Caco-2 (cell line): ENCODE results near the gene CDK19. TPM values are rescaled to one million over a fixed set of nuclear protein-coding genes. Genes with fewer than 3 reads are reported as not detected.
"Not testable (repeated sequence)": the region's sequence is repeated elsewhere in the genome, so short reads cannot be mapped to it uniquely, and the experiment has no call there.

Source experiments
- BruUV-seq: library from RNA; stranded (reverse); fragments of 400-500 nt; replicated peaks from 2 replicates; lab custom pipeline; 2021; lab: Mats Ljungman, UMichigan
- CTCF ChIA-PET: fragments of 300-600 bp; sonication (Branson Sonifier 250); formaldehyde crosslinking; loops from one replicate; lab custom pipeline; 2022; ENCODE audit warnings: antibody characterized with exemption; lab: Charles Lee
- POLR2A ChIA-PET: fragments of 300-600 bp; sonication (Branson Sonifier 250); formaldehyde crosslinking; loops from one replicate; lab custom pipeline; 2022; ENCODE audit warnings: antibody characterized with exemption; lab: Charles Lee
- DNase-seq, 2 experiments: peaks; one replicate each; pipeline versions ENCODE4 v3.0.0 to v3.0.0-alpha.2; 2020 to 2022
- H3K27me3 ChIP-seq: replicated peaks from 2 replicates; pipeline ENCODE4 v1.6.0; 2011; ENCODE audit warnings: low read length; ENCODE audit not compliant: control insufficient read depth, insufficient read depth
- H3K36me3 ChIP-seq: 2 replicates; pipeline ENCODE4 v1.5.1; 2011; ENCODE audit warnings: low read length; ENCODE audit not compliant: control insufficient read depth, insufficient read depth
- H3K4me1 ChIP-seq: fragments of 250-450 bp; sonication (Bioruptor Pico); 2 replicates; pipeline ENCODE4 v1.5.1; 2020; ENCODE audit warnings: mild to moderate bottlenecking
- H3K4me3 ChIP-seq: 2 replicates; pipeline ENCODE4 v1.5.1; 2011; ENCODE audit warnings: low read depth, mild to moderate bottlenecking, control low read depth, low read length
- H3K9me3 ChIP-seq: fragments of 250-450 bp; sonication (Bioruptor Pico); 2 replicates; pipeline ENCODE4 v1.5.1; 2020; ENCODE audit warnings: mild to moderate bottlenecking, moderate library complexity
- H3K27ac Mint-ChIP-seq: one replicate; pipeline ENCODE4 v1.8.0; 2022; ENCODE audit warnings: mixed read lengths; ENCODE audit not compliant: unreplicated experiment
- H3K27me3 Mint-ChIP-seq: one replicate; pipeline ENCODE4 v1.8.0; 2022; ENCODE audit warnings: mixed read lengths; ENCODE audit not compliant: insufficient read depth, unreplicated experiment
- H3K36me3 Mint-ChIP-seq: one replicate; pipeline ENCODE4 v1.8.0; 2022; ENCODE audit warnings: mild to moderate bottlenecking, mixed read lengths; ENCODE audit not compliant: insufficient read depth, unreplicated experiment
- H3K4me1 Mint-ChIP-seq: one replicate; pipeline ENCODE4 v1.8.0; 2022; ENCODE audit warnings: low read depth, mixed read lengths; ENCODE audit not compliant: unreplicated experiment
- H3K4me3 Mint-ChIP-seq: one replicate; pipeline ENCODE4 v1.8.0; 2022; ENCODE audit warnings: mild to moderate bottlenecking, moderate library complexity, mixed read lengths; ENCODE audit not compliant: unreplicated experiment
- H3K9me3 Mint-ChIP-seq: one replicate; pipeline ENCODE4 v1.8.0; 2022; ENCODE audit warnings: mixed read lengths; ENCODE audit not compliant: unreplicated experiment
- CTCF ChIP-seq, 2 experiments: fragments of 200-600 bp in 1 of 2; IDR thresholded peaks; 1 replicate in 1 of 2; 2 replicates in 1 of 2; pipeline versions ENCODE4 v1.5.1 to v1.8.0; 2011 to 2022; ENCODE audit warnings: antibody characterized with exemption in 1 of 2, control low read depth in 1 of 2, inconsistent platforms in 1 of 2, low read depth in 1 of 2, low read length in 1 of 2, mild to moderate bottlenecking in 1 of 2, moderate library complexity in 1 of 2; ENCODE audit not compliant: insufficient read depth in 1 of 2, severe bottlenecking in 1 of 2, unreplicated experiment in 1 of 2
- intact Hi-C: fragments of 100-400 bp; cut with micrococcal nuclease; formaldehyde crosslinking; loops from one replicate; pipeline ENCODE4 v1.10.0; 2022; ENCODE audit not compliant: unreplicated experiment
- total RNA-seq: library from RNA; stranded (reverse); gene quantifications from 2 replicates; pipeline ENCODE4 v1.2.3, GENCODE V29; 2022

The CDK19 gene
- total RNA-seq, 1 experiment from 2014 or later: 24.6 TPM

GRCh38 chr6:110723017-110723416, 92.3 kb downstream of the CDK19 start:
- intact Hi-C loops: no loop called here
- H3K9me3 ChIP-seq: no peaks in the 10 kb centered on the region
- Mint-ChIP-seq H3K9me3 (no peaks in the 10 kb centered on the region), H3K4me1 (peaks cover 7% of the 10 kb centered on the region), H3K27ac (no peak overlapping the region), H3K4me3 (no peak overlapping the region), H3K27me3 (no peaks in the 10 kb centered on the region), H3K36me3 (no peaks in the 10 kb centered on the region)
- ChIA-PET POLR2A (no interaction called here), CTCF (no interaction called here)
- no peak overlapping the region for H3K4me3 ChIP-seq
- H3K4me1 ChIP-seq: no peaks in the 10 kb centered on the region
- no peaks in the 10 kb centered on the region for H3K27me3 ChIP-seq
- TF ChIP-seq CTCF (IDR thresholded peaks at IDR 0.05; ENCODE audit: insufficient read depth in 1 of 2, low read depth in 1 of 2, low read length in 1 of 2, severe bottlenecking in 1 of 2, unreplicated experiment in 1 of 2): no peak
- BruUV-seq: no TSS peak
- DNase-seq: no peak
- H3K36me3 ChIP-seq: no peaks in the 10 kb centered on the region

DNA sequence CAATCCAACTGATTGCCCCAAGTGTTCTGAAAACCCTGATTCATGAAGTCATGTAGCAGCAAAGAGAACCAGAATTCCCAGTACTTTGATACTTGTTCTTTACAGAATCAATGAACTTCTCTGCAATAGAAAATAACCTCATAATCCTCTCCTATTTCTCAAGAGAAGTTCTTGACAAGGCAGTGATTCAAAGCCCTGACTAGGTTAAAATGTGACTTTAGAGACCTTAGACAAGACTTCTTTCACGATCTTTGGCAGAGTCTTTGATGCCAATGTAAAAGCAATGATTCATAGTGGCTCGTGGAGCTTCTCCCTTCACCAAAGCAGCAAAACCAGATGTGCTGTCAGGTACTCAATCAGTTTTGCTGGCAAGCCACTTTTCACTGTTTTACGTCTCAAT, 95.2 kb downstream of the CDK19 start:
- Histone ChIP-seq H3K27me3 (no peaks in the 10 kb centered on the region), H3K36me3 (no peaks in the 10 kb centered on the region), H3K4me1 (no peaks in the 10 kb centered on the region), H3K4me3 (no peak overlapping the region), H3K9me3 (no peaks in the 10 kb centered on the region)
- H3K27ac Mint-ChIP-seq: no peak overlapping the region
- no peaks in the 10 kb centered on the region for H3K4me1 Mint-ChIP-seq
- no peaks in the 10 kb centered on the region for H3K36me3 Mint-ChIP-seq
- ChIA-PET POLR2A (no interaction called here), CTCF (no interaction called here)
- no peaks in the 10 kb centered on the region for H3K27me3 Mint-ChIP-seq
- DNase-seq: no peak
- no peak overlapping the region for H3K4me3 Mint-ChIP-seq
- no TSS peak for BruUV-seq
- no peaks in the 10 kb centered on the region for H3K9me3 Mint-ChIP-seq
- no peak for TF ChIP-seq CTCF (IDR thresholded peaks at IDR 0.05; ENCODE audit: insufficient read depth in 1 of 2, low read depth in 1 of 2, low read length in 1 of 2, severe bottlenecking in 1 of 2, unreplicated experiment in 1 of 2)
- intact Hi-C loops: no loop called here

DNA sequence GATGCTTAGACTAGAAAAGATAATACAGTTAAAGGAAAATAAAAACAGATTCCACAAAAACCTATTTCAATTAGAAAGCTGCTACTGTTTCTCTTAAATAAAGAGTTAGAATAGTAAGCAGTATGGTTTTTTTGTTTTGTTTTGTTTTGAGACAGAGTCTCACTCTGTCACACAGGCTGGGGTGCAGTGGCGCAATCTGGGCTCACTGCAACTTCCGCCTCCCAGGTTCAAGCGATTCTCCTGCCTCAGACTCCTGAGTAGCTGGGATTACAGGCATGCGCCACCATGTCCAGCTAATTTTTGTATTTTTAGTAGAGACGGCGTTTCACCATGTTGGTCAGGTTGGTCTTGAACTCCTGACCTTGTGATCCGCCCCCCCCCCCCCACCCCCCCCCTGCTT, 95.7 kb downstream of the CDK19 start:
- intact Hi-C loops, DNase-seq, H3K9me3 ChIP-seq, BruUV-seq, H3K4me1 Mint-ChIP-seq, H3K36me3 ChIP-seq, H3K4me1 ChIP-seq, H3K36me3 Mint-ChIP-seq, POLR2A ChIA-PET, H3K4me3 Mint-ChIP-seq, H3K27ac Mint-ChIP-seq, H3K9me3 Mint-ChIP-seq, H3K27me3 ChIP-seq, CTCF ChIA-PET, H3K4me3 ChIP-seq, H3K27me3 Mint-ChIP-seq: not testable (repeated sequence)

DNA sequence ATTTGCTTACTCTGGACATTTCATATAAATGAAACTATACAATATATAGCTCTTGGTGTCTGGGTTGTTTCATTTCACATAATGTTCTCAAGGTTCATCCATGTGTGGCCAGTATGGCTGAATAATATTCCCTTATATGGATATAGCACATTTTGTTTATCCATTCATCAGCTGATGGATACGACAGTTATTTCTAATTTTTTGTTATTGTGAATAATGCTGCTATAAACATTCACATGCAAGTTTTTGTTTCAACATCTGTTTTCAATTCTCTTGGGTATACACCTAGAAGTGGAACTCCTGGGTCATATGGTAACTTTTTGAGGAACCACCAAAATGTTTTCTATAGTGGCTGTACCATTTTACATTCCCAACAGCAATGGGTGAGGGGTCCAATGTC, 101.1 kb downstream of the CDK19 start:
- H3K36me3 ChIP-seq: no peaks in the 10 kb centered on the region
- H3K9me3 Mint-ChIP-seq: no peaks in the 10 kb centered on the region
- H3K4me3 Mint-ChIP-seq: no peak overlapping the region
- intact Hi-C loops: no loop called here
- H3K4me1 ChIP-seq: no peaks in the 10 kb centered on the region
- no TSS peak for BruUV-seq
- no peak overlapping the region for H3K4me3 ChIP-seq
- POLR2A ChIA-PET: no interaction called here
- CTCF ChIA-PET: no interaction called here
- no peak for DNase-seq
- no peaks in the 10 kb centered on the region for H3K27me3 Mint-ChIP-seq
- TF ChIP-seq CTCF (IDR thresholded peaks at IDR 0.05; ENCODE audit: insufficient read depth in 1 of 2, low read depth in 1 of 2, low read length in 1 of 2, severe bottlenecking in 1 of 2, unreplicated experiment in 1 of 2): no peak
- no peaks in the 10 kb centered on the region for H3K27me3 ChIP-seq
- no peaks in the 10 kb centered on the region for H3K36me3 Mint-ChIP-seq
- no peaks in the 10 kb centered on the region for H3K9me3 ChIP-seq
- H3K4me1 Mint-ChIP-seq: no peaks in the 10 kb centered on the region
- H3K27ac Mint-ChIP-seq: no peak overlapping the region
